GM21381 (cell line): ENCODE results near the gene ARID5B.
"Not testable (repeated sequence)": the region's sequence is repeated elsewhere in the genome, so short reads cannot be mapped to it uniquely, and the experiment has no call there.

Experiments
- ATAC-seq: cut with Tn5 transposase; IDR thresholded peaks from one replicate; pipeline ENCODE4 v1.9.1; 2021; ENCODE audit warnings: mild to moderate bottlenecking, moderate library complexity; ENCODE audit not compliant: unreplicated experiment

ARID5B gene

GRCh38 chr10:62027841-62028501, 126.5 kb downstream of the ARID5B start:
- ATAC-seq = no peak

GRCh38 chr10:62028502-62028842, 127.0 kb downstream of the ARID5B start:
- ATAC-seq = not testable (repeated sequence)

- ATAC-seq = no peak
These were observed 127.9 kb downstream of the ARID5B start for GRCh38 chr10:62029401-62029800.

GRCh38 chr10:62031507-62031906, 130.0 kb downstream of the ARID5B start:
- ATAC-seq = no peak

GRCh38 chr10:62033125-62033524, 131.6 kb downstream of the ARID5B start:
- no peak for ATAC-seq

- ATAC-seq = no peak
These were observed 132.7 kb downstream of the ARID5B start for GRCh38 chr10:62034096-62034640.

- no peak for ATAC-seq
These were observed 134.9 kb downstream of the ARID5B start for GRCh38 chr10:62036186-62037081.

GRCh38 chr10:62037166-62037831, 135.8 kb downstream of the ARID5B start:
- ATAC-seq = no peak

GRCh38 chr10:62037890-62038608, 136.6 kb downstream of the ARID5B start:
- ATAC-seq = no peak

GRCh38 chr10:62038609-62039190, 137.2 kb downstream of the ARID5B start:
- ATAC-seq = peak; percentile 58

- no peak for ATAC-seq
These were observed 138.5 kb downstream of the ARID5B start for GRCh38 chr10:62039954-62040353.

- no peak for ATAC-seq
These were observed 139.4 kb downstream of the ARID5B start for GRCh38 chr10:62040881-62041280.

- no peak for ATAC-seq
These were observed 142.0 kb downstream of the ARID5B start for GRCh38 chr10:62043421-62044021.

GRCh38 chr10:62044566-62044965, 143.1 kb downstream of the ARID5B start:
- no peak for ATAC-seq

GRCh38 chr10:62045765-62046521, 144.4 kb downstream of the ARID5B start:
- ATAC-seq = no peak

GRCh38 chr10:62046522-62047227, 145.2 kb downstream of the ARID5B start:
- peak; percentile 48 for ATAC-seq

- ATAC-seq = no peak
These were observed 145.9 kb downstream of the ARID5B start for GRCh38 chr10:62047228-62047892.

GRCh38 chr10:62047960-62048383, 146.5 kb downstream of the ARID5B start:
- ATAC-seq = no peak
